Astrocyte of the cerebellum (primary cell): Measurements from ENCODE around the gene PPP1R15A.

Source experiments
- DNase-seq: peaks from one replicate; pipeline ENCODE4 v3.0.0-alpha.2; 2011; ENCODE audit warnings: low read depth
- H3K4me3 ChIP-seq: 2 replicates; pipeline ENCODE4 v1.5.1; 2011; ENCODE audit warnings: mild to moderate bottlenecking, low read depth, low read length, moderate library complexity
- in situ Hi-C: cut with HindIII; loops from 2 replicates; pipeline ENCODE4 v1.10.0; 2017; ENCODE audit warnings: low sequenced_read_pairs
- TF ChIP-seq, protein P1 (sequence below): IDR thresholded peaks from 2 replicates; pipeline ENCODE4 v1.5.1; 2012; ENCODE audit warnings: low read length, low read depth, moderate library complexity, mild to moderate bottlenecking; ENCODE audit errors: missing control alignments

PPP1R15A gene

DNA sequence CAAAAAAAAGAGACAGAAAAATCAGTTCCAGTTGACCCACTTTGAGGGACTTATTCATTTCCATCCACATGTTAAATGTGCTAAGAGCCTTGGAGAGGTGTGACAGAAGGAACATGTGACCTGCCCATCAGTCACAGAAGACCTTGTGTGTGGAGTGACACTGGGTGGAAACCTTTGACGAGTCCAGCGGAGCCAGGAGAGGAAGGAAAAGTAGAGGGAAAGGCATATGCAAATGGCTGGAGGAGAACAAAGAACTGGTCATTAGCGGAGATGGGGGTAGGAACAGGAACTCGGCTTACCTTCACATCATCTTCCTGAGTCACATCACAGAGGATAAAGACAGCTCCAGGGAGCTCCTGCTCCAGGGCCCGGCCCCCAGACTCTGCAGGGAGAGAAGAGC lies 38.2 kb upstream of the PPP1R15A start:
- DNase-seq: no peak
- in situ Hi-C loops: no loop called here
- no peak overlapping the region for H3K4me3 ChIP-seq
- TF ChIP-seq, protein P1, sequence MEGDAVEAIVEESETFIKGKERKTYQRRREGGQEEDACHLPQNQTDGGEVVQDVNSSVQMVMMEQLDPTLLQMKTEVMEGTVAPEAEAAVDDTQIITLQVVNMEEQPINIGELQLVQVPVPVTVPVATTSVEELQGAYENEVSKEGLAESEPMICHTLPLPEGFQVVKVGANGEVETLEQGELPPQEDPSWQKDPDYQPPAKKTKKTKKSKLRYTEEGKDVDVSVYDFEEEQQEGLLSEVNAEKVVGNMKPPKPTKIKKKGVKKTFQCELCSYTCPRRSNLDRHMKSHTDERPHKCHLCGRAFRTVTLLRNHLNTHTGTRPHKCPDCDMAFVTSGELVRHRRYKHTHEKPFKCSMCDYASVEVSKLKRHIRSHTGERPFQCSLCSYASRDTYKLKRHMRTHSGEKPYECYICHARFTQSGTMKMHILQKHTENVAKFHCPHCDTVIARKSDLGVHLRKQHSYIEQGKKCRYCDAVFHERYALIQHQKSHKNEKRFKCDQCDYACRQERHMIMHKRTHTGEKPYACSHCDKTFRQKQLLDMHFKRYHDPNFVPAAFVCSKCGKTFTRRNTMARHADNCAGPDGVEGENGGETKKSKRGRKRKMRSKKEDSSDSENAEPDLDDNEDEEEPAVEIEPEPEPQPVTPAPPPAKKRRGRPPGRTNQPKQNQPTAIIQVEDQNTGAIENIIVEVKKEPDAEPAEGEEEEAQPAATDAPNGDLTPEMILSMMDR: no peak

DNA sequence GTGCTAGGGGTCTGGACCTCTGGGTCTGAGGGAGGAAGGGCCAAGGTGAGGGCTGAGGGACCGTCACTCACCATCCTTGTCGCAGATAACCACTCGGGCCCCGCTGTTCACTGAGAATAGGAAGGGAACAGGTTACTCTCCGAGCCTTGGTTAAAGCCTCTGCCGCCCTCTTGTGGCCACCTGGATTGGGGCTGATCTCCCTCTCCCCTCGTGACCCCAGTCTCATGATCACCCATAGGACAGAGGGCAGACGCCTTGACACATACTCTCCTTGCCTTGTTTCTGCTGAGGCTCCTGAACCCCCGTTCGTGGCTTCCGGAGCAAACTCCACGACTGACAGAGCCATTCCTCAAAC lies 36.5 kb upstream of the PPP1R15A start:
- H3K4me3 ChIP-seq: peak overlapping the region; percentile 57
- TF ChIP-seq, protein P1: peak; percentile 93
- no peak for DNase-seq
- in situ Hi-C loops: no loop called here

DNA sequence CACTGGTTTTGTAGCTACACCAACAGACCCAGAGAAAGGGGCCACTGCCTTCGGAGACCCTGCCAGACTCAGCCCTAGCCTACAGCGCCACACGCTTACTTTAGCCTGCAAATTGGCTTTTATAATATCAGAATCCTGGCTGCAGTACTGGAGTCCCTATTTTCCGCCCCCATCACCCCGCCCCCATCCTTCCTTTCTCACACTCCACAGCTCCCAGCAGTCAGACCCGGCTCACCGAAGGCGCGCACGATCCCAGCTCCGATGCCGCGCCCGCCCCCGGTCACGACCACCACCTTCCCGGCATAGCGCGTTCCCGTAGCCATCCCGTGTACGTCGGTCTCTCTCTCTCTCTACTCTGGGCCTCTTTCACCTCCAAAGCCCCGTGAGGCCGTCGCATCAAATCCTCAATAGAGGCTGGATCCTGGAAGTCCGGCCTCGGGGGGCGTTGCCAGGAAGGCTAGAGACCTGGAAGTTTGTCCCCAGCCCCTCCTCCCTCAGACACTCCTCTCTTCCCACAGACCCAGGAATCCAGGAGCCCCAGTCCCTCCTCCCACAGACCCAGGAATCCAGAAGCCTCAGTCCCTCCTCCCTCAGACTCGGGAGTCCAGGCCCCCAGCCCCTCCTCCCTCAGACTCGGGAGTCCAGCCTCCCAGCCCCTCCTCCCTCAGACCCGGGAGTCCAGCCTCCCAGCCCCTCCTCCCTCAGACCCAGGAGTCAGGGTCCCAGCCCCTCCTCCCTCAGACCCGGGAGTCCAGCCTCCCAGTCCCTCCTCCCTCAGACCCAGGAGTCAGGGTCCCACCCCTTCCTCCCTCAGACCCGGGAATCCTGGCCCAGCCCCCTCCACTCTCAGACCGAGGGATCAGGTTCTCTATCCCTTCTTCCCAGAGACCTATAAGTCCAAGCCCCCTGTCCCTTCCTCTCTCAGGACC lies 35.9 kb upstream of the PPP1R15A start, which contains the start of gene HSD17B14:
Gene HSD17B14, minus strand, starts transcription at position 403 of the 929 bp plus-strand sequence. Its CDS starts 80 bp downstream, at position 323.
- in situ Hi-C loops: no loop called here
- peak within 1 kb of the TSS; percentile 57 for H3K4me3 ChIP-seq
- TF ChIP-seq, protein P1: no peak
- DNase-seq: no peak

DNA sequence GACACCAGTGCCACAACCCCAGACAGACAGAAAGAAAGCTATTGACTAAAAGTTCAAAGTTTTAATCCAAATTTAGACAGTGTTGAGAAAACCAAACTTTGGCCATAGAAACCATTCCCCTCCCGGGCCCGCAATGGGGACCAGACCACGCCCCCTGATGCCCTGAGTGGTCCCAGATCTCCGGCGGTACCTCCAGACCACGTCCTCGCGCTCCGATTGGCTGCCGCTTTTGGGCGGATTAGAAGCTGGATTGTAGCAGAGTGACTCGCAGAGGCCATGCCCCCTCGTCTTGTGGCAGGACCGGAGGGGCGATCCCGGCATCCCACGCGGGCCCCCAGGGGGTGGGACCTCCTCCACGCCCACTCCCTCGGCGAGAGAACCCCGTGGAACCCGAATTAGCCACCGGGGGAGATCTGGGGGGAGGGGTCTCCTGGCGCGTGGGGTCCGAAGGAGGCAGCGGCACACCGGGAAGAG lies 35.1 kb upstream of the PPP1R15A start:
- in situ Hi-C loops: no loop called here
- H3K4me3 ChIP-seq: peak overlapping the region; percentile 57
- TF ChIP-seq, protein P1: no peak

DNA sequence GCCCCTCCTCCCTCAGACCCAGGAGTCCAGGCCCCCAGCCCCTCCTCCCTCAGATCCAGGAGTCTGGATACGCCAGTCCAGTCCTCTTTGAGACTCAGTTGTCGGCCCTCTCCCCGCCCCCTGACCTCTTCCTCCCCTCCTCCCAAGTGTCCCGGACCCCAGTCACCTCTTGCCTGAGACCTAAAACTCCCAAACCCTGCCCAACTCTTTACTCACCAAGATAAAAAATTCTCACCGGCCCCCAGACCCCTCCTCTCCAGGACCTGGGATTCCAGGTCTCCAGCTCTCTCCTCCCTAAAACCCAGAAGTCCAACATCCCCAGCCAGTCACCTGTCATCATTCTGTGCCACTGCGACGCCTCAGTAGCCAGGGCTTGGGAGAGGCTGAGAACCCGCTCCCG lies 34.5 kb upstream of the PPP1R15A start:
- peak overlapping the region; percentile 57 for H3K4me3 ChIP-seq
- in situ Hi-C loops: no loop called here
- DNase-seq: no peak
- TF ChIP-seq, protein P1: no peak

More for the DNA sequence above, 35.1 kb upstream of the PPP1R15A start:
- no peak for DNase-seq

DNA sequence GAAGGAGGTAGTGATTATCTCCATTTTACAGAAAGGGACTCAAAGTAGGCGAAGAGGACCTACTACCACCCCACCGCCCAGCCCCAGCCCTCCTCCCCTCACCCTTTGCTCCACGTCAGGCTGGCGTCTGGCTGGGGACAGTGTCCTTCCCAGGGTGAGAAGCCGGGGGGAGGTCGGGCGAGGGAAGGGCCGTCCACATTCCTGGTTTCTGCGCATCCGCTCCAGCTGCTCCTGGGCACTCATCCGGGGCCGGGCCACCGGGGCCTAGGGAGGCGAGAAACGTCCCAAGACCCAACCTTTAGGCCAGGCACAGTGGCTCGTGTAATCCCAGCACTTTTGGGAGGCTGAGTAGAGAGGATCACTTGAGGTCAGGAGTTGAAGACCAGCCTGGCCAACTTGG lies 31.2 kb upstream of the PPP1R15A start:
- H3K4me3 ChIP-seq: no peak overlapping the region
- TF ChIP-seq, protein P1: no peak
- in situ Hi-C loops: loop anchor here (10.0 kb wide), 1 partner anchor 46 kb away; no protein-coding TSS in a partner anchor
- DNase-seq: no peak
